Mucosa of gallbladder (tissue), 1 donor: ENCODE data around the gene CCDC34. TPM values are rescaled to one million over a fixed set of nuclear protein-coding genes. Genes with fewer than 3 reads are reported as not detected.

Source experiments
- DNase-seq: peaks from one replicate; pipeline ENCODE4 v3.0.0-alpha.2; 2020; ENCODE audit warnings: low spot score
- total RNA-seq: library from RNA; stranded (reverse); gene quantifications from one replicate; pipeline ENCODE4 v1.2.1, GENCODE V29; 2021
- donor health status: DM: no; HTN: no; CAD: no.

Gene CCDC34
- 7.6 TPM for total RNA-seq

GRCh38 chr11:27362749-27363575 is at the start of gene CCDC34:
CCDC34 (minus strand) TSS chr11:27363215; CDS start chr11:27363194, 21 bp downstream.
- peak; percentile 91 for DNase-seq

GRCh38 chr11:27412192-27412691 is 49.2 kb upstream of the CCDC34 start:
- no peak for DNase-seq

DNA sequence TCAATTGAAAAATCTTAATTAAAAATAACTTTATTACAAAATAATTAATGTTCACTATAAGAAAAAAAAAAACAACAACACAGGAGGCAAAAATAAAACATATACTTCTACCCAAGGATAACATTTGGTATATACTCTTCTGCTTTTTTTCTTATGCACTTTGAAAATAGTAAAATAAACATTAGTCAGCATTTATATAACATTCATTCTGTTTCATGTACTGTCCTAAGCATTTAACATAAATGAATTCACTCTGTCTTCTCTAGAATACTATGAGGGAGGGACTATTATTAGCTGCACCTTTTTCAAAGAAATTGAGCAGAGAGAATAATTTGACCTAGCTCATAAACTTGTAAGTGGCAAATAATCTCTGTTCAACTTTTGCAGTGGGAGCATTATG is 48.3 kb upstream of the CCDC34 start:
- no peak for DNase-seq

DNA sequence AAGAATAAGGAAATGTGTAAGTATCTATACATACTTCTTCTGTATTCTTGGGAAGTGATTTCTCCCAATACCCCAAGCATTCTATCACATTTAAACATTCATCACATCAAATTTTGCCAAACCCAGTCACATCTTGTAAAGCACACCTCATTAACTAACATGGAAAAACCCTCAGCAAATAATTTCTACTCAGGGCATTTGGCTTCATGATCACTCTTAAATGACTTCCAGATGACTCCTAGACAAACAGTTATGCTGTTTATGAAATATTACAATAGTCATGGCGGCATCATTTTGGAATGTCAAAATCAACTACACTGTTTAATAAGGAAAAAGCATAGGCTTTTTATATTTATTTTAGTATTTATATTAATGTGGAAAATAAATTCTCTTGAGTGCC is 47.3 kb upstream of the CCDC34 start:
- DNase-seq = no peak

- no peak for DNase-seq
Measured at GRCh38 chr11:27409742-27410141, 46.7 kb upstream of the CCDC34 start.

DNA sequence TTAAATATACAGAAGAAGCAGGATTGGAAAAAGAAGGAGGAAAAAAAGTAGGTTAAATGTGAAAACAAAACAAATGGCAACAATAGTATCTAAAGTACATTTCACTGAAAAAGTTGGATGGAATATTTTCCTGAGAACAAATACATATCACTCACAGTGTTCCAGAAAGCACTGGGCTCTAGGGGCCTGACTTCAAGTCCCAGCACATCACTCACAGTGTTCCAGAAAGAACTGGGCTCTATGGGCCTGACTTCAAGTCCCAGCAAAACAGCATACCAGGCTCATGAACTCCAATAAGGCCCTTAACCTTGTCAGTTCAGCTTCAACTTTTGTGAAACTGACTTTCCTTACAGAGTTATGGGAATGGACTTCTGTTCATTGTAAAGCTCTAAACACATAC is 46.0 kb upstream of the CCDC34 start:
- DNase-seq = no peak

DNA sequence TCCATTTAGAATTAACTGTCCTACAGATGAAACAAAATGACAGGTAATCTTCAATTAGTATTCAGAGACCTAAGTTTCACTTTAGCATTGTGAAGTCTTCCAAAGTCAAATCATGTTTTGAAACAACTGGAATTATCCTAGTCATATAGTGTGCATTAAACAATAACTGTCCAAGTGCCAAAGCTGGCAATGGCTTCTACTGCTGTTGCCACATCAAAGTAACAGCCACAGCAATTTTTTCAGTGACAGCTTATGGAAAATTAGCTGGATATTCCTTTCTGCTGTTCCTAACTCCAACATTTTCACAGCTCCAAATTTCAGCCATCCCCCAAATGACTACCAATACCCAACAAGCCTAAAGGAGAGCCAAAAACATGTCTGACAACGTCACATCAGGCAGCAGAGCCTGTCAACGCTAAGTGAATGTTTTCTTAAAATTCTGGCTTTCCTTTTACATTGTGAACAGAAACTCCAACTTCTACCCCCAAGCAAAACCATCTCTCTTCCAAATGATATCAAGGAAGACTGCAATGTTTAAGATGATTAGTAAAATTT is 45.3 kb upstream of the CCDC34 start:
- no peak for DNase-seq

- DNase-seq = no peak
Measured at GRCh38 chr11:27406498-27407354, 43.7 kb upstream of the CCDC34 start.

DNA sequence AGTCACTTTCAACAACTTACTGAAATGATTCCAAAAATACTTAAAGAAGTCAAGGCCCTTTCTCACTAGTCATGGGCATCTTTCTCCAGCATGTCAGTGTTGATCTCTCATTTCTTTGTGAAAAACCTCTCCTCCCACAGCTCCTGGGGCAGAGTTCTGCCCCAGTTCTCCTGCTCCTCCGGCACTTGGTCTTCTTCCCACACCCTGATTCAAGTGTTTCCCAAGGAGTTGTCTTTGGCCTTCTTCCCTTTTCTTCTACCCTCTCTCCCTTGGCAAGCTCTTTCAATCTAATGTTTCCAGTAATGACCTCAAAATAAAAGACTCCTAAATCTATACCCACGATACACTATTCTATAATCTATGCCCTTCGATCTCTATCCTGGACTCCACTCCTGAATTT is 42.1 kb upstream of the CCDC34 start:
- DNase-seq = no peak

- no peak for DNase-seq
Measured at GRCh38 chr11:27404427-27404826, 41.4 kb upstream of the CCDC34 start.

DNA sequence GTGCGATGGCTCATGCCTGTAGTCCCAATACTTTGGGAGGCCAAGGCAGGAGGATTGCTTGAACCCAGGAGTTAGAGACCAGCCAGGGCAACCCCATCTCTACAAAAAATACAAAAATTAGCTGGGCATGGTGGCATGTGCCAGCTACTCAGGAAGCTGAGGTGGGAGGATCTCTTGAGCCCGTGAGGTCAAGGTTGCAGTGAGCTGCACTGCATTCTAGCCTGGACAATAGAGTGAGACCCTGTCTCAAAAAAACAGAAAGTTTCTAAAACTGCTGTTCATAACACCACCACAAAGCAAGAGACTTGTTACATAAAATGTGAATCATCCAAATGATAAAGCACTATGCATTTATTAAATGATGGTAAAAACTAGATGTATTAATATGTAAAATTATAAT is 40.2 kb upstream of the CCDC34 start:
- DNase-seq = no peak

DNA sequence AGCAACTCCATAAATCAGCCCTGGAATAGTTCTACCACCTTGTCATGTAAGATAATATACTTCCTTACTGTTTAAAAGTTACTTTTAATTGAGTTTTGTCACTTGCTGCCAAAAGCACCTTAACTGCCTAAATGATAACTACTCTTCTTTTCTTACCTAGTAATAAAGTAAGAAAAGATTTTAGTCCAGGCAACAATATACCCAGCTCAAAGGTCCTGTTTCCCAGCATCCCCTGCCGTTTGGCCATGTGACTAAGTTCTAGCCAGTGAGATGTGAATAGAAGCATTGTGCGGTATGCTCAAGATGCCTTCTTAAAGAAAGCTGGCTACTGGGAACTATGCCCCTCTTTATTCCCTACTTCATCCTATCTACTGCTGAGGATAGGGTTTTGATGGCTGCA is 39.4 kb upstream of the CCDC34 start:
- no peak for DNase-seq

DNA sequence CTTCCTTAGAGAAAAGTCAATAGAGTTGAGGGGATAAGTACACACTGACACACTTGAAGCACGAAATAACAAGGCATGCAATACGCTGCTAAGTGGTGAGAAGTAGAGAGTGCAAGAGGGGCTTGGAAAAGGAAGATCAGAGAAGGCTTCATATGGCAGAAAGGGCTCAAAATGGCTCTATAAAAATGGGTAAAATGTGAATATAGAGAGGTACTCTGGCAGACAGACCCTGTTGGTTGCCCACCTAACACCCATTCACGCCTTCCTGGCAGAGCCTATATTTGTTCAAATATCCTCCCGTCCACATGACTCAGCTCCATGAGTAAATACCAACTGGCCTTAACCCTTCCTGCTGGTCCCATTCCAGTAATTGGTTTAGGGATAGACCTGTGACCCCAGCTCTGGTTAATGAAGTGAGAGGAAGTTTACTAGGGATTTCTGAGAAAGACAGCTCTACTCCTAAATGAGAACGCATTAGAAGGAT is 38.9 kb upstream of the CCDC34 start:
- peak; percentile 54 for DNase-seq

DNA sequence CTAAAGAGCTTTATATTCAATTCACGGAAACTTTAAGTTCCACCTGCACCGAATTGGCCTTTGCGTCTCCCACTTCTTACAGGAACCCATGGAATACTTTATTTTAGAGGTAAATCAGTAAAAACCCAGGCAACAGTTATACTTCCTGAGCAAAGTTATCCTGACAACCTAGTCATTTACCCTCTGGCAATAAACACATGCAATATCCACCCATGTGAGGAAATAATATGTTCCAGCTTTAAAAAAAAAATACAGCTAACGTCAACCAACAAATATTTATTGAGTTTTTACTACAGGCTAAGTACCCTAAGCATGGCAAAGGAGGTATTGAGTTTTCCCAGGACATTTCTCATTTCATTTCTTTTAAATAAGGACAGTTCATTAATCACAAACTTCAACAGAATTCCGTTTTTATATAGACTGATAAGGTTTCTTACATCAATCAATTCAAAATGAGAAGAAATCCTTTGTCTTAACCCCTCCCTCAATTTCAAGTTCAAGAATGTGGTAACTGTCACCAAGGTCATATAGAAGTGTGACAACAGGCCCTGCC is 38.3 kb upstream of the CCDC34 start:
- no peak for DNase-seq

GRCh38 chr11:27398400-27398770 is 35.4 kb upstream of the CCDC34 start:
- DNase-seq = no peak

DNA sequence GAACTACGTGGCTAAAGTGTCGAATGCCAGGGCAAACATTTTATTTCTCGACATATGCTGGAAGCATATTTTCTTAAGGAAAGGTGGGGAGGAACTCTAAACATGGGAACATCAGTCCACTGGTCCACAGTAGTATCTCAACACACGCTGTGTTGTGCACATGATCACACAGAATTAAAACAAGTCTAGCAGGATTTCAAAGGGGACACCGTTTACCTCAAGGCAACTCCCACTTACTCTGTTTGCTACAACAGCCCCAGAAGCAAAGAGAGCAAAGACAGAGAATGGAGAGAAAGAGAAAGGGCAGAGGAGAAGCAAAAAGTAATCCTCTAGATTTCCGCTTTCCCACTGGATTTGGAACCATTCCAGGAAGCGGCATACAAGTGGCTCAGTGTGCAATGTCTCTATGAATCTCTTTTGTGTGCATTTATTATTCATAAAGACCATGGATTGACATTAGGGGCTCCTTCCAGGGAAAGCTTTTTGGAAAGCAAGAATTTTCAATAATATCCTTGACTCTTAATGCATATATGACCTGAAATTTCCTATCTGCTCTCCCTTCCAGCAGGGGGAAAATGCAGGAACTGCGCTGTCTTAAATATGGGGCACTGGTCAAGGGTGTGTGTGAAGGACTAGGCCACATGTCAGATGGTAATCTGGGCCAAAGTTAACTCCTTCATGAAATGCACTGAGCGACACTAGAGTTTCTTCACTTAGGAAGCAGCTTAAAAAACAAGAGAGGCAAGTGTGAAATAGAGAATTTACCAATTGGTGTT is 34.8 kb upstream of the CCDC34 start:
- DNase-seq = no peak

- no peak for DNase-seq
Measured at GRCh38 chr11:27396259-27396839, 33.3 kb upstream of the CCDC34 start.

GRCh38 chr11:27395556-27396258 is 32.7 kb upstream of the CCDC34 start:
- peak; percentile 72 for DNase-seq

- no peak for DNase-seq
Measured at GRCh38 chr11:27394781-27395228, 31.8 kb upstream of the CCDC34 start.
